ENCODE data around the gene CAV1.

DNA sequence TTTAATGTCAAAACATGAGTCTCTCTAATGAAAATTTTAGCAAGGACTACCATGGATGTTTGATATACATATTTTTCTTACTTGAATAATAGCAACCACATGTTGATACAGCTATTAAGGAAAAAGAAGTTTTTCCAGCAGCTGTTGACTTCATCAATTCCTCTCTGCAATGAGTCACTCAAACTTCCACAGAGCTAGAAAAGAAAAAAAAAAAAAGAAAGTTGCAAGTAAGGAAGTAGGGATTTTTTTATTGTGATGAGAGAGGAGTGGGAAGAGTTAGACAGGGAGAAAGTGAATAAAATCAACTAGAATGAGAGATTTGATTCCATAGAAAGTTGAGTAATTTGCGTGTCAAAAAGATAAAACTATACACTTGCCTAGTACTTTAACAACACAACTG is 46.2 kb downstream of the CAV1 start:
- TF ChIP-seq EZH2 (IDR thresholded peaks at IDR 0.05) (no peak), POLR2AphosphoS5 (IDR thresholded peaks at IDR 0.05; ENCODE audit: borderline replicate concordance, low read depth, low read length) (no peak)
